CD1c-positive myeloid dendritic cell (primary cell): Measurements from ENCODE around the gene LPO.

Source experiments
- DNase-seq: peaks from one replicate; pipeline ENCODE4 v3.0.0-alpha.2; 2016; ENCODE audit errors: extremely low spot score

LPO gene

DNA sequence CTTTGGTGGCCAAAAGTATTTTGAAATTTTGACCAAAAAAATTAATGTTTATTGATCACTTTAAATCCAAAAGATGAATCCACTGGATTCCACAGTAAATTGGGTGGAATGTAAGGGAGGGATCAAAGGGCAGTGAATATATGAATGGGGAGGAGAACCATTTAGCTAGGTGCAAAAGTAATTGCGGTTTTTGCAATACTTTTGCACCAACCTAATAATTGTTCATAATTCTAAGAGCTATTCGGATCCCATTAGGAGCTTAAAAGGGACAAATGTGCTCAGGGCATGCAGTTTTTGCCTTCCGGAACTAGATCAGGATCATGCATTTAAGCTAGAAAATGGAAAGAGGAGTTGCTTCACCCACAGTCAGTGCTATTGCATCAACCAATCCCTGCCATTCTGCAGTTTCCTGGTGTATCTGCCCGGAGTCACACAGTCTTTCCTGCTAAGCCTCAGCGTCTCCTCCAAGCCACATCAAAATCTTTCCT is at the start of gene LPO:
TSS of gene LPO (plus strand) at position 438 of the 488 bp plus-strand sequence. CDS start 4,396 bp downstream, outside the sequence.
- DNase-seq: no peak

DNA sequence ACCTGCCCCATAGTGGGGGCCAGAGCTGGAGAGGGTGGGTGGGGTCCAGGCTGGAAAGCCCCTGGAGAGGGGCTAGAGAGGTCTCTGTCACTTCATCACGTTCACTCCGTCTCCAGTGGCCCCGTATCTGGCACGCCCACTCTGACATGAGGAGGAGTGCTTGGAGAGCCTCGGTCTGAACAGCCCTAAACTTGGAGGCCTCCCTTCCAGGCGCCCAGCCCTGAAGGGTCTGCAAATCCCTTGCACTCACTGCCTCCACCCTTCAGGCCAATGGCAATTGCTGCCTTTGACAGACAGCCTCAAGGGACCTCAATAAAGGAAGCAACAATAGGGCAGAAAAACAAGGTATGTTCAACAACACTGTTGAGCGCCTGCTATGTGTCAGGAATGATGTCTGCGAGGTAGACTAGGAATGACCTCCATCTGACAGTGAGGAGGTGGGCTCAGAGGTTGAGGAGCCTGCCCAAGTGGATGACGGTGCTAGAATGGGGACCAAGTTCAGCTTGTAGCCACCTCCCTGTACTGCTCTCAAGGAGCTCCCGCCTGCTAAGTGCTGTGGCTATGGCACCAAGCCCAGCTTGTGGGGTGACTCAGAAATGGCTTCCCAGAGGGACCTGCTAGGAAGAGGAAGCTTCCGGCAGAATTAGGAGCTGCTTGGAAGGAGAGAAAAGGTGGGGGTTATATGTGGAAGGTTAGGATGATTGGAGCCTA is 48.8 kb upstream of the LPO start:
- peak; percentile 20 for DNase-seq

DNA sequence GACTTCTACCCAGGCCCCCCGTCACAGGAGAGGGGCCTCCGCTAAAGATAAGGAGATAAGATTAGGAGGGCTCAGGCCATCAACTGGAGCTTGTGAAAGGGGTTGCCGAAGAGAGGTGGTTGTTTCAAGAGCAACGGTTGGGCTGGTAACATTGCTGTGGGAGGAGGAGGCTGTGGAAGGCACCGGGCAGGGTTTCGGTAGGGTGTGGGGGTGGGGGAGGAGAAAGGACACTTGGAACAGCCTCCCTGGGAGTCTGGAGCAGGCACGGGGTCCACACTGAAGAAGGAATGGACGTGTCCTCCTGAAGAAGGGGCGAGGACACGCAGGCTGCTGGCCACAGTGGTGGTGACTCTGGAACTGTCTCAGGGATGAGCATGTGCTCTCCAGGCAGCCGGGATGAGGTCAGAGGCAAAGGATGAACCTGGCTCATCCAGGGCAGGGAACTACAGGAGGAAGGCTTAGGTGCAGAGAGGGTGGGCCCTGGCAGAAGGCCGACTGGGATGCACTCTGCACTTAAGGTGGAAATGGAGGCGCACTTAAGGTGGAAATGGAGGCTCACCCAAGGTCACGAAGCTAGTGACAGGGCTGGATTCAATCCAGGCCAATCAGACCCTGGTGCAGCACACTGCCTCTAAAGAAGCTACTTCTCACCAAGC is 47.0 kb upstream of the LPO start:
- DNase-seq: no peak

DNA sequence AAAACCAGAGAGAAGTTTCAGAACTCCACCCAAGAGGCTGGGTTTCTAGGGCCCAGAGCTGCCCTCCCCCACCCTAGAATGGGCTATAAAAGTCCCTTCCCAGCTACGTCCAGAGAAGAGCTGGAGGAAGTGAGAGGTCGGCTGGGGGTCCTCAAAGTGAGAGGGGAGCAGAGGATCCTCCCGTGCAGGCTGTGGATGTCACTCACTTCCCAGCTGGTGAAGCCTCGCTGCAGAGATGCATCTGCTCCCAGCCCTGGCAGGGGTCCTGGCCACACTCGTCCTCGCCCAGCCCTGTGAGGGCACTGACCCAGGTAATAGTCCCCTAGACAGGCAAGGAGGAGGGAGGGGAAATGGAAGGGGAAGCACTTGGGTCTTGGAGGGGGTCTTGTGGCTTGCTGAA is 45.8 kb upstream of the LPO start, which contains the start of gene EPX:
TSS of gene EPX (plus strand) at position 115 of the 400 bp plus-strand sequence. CDS start at position 236, 121 bp downstream.
- DNase-seq: no peak

DNA sequence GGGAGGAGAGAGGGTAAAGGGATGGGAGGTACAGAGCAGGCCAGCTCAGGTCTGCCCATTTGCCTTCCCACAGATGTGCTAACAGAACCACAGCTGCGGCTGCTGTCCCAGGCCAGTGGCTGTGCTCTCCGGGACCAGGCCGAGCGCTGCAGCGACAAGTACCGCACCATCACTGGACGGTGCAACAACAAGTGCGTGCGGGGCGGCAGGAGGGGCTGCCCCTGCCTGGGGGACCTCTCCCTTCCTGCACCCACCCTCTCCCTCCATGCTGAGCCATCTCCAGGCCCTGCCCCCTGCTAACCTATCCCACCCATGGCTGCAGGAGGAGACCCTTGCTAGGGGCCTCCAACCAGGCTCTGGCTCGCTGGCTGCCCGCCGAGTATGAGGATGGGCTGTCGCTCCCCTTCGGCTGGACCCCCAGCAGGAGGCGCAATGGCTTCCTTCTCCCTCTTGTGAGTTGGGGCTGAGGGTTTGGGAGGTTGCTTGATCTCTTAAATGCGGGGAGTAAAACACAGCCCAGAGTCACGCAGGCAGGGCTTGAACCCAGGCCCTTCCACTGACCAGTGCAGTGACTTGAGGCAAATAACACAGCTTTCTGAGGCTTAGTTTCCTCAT is 44.6 kb upstream of the LPO start:
- no peak for DNase-seq

DNA sequence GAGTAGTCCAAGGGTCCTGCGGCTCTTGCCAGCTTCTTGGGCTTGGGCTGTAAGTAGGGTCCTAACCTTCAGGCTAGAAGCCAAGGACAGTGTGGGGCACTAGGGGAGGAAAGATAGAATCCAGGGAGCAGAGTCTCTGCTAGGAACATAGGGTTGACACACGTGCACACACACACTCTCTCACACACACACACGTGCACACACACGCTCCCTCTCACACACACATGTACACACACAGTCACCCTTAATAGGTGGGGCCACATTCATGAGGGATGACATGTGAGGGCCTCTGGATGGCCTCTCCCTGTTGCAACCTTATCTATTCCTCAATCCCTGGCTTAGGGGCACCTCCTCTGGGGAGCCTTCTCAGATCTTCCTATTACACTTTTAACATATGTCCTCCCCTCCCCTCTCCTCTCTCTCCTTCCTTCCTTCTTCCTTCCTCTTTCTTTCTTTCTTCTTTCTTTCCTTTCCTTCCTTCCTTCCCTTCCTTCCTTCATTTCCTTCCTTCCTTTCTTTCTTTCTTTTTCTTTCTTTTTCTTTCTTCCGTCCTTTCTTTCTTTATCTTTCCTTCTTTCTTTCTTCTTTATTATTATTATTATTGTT is 42.8 kb upstream of the LPO start:
- DNase-seq: no peak

DNA sequence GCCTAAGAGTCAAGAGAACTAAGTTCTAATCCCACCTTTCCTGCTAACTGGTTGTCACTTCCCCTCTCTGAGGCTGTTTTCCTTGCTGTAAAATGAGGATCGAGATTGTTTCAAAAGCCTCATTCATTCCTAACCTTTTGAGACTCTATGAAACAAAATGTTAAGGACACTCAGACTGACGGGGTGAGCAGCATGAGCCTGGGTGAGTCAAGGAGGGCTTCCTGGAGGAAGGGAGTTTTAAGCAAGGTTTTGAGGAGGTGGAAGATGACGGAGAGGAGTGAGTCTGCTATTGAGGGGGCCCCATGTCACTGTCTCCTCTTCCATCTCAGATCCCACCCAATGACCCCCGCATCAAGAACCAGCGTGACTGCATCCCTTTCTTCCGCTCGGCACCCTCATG is 41.8 kb upstream of the LPO start:
- DNase-seq: no peak

DNA sequence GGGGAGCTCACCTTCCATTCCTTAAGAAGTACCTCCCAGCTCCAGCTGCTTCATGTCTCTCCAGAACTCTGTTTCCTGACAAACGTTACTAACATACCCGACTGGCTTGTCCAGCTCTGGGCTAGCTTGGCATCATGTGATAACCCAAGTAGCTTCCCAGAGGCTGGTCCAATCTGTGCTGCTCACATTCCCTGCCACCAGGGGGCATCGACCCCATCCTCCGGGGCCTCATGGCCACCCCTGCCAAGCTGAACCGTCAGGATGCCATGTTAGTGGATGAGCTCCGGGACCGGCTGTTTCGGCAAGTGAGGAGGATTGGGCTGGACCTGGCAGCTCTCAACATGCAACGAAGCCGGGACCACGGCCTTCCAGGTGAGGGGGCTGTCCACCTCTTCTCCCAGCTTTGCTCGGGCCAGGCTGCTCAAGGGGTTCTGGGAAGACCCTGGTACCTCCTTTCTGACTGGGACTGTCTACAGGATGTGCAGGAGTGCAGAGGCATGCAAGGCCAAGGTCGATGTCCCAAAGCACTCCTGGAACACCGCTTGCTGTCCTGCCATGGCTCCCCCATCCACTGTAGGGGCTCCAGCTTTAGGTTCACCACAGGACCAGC is 38.3 kb upstream of the LPO start:
- DNase-seq: peak; percentile 76

DNA sequence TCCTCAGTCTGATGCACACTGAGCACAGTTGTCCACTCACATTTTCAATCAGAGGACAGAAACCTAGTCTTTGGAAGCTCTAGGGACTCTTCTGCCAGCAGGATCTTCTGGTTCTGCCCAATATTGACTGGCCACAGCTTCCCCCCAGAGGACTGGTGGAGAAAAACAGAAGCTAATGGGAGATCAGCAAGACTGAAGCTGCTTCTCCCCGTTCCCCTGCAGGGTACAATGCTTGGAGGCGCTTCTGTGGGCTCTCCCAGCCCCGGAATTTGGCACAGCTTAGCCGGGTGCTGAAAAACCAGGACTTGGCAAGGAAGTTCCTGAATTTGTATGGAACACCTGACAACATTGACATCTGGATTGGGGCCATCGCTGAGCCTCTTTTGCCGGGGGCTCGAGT is 35.5 kb upstream of the LPO start:
- no peak for DNase-seq

DNA sequence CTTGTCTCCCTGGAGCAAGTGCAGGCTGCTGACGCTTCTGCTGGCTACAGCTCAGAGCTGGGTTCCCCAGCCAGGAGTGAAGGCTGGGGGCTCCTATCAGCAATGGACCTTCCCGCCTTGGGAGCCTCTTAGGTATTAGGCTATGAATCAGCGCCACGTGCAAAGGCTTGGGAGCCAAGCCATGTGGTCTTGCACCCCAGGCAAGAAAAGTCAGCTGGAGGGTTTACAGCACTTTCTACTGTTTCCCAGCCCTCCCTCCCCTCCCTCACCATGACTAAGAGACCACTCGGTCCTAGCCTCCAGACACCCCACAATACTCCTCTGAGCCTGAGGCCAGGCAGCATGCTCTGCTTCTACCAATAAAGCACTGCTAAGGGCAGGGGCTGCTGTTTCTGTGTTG is 33.6 kb upstream of the LPO start:
- DNase-seq: no peak

DNA sequence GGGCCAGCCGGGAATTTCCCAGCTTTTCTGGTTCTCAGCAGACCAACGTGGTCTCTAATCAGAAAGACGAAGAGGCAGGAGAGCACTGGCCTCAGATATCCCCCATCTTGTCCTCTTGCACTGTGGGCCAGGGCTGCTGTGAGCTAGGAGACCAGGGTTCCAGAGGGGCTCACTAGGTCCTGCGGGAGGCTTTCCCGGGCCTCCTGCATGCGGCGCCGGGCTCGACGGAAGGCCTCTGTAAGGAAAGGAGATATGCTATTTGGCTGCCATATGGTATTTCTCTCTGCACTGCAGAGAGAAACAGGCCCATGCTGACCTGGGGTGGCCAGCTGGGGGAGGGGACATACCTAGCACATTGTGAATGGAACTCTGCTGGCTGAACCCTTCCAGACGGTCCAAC is 32.4 kb upstream of the LPO start:
- DNase-seq: no peak

DNA sequence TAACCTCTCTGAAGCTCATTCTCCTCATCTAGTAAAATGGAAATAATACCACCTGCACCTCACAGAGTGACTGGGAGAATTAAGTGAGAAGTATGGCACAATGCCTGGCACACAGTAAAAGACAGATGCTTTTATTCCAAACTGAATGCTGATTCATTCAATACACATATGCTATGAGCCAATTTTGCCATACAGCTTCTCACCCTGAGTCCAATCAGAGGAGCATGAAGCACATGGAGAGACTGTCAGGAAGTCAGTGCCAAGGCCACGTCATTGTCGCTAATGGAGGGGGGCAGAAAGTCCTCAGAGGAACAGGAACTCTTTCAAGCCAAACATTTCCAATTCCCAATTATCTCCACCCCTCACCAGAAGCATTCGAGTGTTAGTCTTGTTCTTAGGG is 30.9 kb upstream of the LPO start:
- no peak for DNase-seq

DNA sequence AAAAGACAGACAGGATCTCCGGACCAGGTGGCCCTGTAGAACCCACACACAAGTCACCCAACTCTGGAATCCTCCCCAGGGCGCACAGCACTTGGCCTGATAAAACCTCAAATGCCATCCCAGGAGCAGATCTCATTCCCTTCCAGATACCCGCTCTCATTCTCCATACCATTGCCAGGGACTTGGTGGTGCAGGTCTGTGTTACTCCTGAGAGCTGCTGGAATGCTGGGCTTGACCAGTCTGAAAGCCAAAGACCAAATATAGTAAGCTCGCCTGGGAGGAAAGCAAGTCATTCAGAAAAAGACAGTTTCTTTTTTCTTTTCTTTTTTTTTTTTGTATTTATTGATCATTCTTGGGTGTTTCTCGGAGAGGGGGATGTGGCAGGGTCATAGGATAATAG is 30.0 kb upstream of the LPO start:
- DNase-seq: no peak

DNA sequence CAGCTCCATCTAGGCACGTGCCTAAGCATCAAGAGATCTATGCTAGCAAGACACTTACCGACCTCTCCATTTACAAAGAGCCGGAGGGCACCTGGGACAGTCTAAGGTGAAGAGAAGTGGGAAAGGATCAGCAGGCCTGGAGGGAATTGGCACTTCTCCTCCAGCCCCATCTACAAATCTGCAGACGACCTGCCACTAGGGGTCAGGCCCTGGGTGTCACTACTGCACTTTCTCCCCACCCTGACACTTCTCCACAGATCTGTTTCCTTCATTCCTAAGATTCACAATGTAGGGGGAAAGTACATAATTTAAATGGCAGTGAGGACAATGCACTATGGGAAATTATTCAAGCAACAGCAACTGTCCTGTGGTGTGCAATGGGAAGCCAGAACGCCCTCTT is 27.5 kb upstream of the LPO start:
- DNase-seq: no peak

DNA sequence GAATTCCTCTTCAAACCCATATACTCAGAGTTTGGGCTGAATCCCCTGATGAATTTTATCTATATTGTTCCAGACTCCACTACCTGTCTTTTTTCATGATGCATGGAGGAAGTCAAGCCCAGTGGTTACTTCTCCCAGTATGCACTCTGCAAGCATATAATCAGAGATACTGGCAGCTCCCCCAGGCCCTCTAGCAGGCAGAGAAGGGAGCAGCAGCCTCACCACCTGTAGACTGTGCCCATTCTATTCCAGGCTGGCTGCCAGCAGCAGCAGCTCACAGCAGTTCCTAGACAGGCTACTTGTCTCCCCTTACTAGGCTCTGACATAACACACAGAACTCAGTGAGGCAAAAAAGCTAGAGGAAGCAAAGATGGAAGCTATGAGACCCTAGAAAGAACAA is 22.7 kb upstream of the LPO start:
- DNase-seq: no peak

DNA sequence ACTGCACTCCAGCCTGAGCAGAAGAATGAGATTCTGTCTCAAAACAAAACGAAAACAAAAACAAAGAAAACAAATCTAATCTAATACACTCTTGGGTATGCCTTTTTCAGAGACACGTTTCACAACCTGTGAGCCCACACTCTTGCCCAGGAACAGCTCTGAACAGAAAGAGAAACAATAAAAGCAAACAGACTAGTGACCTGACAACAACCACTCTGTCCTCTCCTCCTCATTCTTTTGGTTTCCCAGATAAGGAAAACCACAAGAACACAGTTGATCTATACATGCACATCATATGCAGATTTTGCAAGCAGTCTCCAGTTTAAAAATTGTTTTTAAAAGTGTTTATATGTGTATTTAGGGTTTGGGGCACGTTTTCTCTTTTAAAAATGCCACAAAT is 20.6 kb upstream of the LPO start:
- DNase-seq: no peak

DNA sequence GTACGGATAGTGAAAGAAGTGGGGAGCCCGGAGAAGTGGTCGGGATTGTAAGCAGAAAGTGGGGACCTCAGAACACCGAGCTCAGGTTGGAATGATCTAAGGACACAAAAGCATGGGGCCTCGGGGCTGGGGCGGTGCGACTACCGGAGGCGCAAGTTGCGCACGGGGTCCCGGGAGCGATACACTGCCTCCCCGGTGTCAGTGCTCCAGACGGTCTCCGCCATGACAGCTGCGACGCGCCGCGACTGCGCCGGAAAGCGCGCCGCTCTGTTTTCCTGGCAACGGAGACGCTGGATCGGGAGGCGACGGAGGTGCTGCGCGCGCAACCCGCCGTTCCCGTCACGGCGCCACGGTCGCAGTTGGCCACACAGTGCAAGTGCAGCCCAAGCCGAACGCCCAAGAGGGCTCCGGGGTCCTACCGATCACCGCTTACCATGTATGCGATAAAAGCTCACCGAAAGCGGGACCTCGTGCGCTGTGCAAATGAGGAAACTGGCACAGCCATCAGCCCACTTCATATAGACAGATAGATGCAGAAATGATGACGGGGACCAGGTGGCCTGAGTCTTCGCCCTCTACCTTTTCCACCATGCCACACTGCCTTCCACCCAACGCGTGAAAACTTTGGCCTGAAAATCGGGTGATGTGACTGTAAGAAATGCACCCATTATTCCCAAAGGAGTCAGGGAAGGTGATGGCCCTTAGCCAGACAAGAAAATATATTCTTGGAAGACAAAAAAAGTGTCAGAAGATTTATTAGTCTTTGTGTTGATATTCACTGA is 19.2 kb upstream of the LPO start, which contains the start of gene MKS1:
TSS of gene MKS1 (minus strand) at position 249 of the 782 bp plus-strand sequence. CDS start at position 224, 25 bp downstream.
- DNase-seq: peak; percentile 98

DNA sequence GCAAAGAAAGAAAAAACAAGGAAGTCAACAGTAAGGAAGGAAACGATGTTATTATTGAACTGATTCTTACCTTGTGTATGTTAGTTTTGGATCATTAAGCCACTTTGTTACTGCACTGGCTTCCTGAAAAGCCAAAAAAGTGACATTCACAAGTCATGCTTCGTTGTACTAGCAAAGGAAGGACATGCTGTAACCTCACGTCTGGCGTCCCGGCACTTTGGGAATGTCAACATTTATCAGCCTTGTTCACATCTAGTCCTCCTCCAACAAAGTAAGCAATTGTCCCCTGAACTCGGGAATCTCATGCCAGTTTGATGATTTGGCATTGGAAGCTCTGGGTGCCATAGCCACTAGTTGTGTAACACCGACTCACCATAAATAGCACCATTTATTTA is 18.6 kb upstream of the LPO start:
- no peak for DNase-seq

DNA sequence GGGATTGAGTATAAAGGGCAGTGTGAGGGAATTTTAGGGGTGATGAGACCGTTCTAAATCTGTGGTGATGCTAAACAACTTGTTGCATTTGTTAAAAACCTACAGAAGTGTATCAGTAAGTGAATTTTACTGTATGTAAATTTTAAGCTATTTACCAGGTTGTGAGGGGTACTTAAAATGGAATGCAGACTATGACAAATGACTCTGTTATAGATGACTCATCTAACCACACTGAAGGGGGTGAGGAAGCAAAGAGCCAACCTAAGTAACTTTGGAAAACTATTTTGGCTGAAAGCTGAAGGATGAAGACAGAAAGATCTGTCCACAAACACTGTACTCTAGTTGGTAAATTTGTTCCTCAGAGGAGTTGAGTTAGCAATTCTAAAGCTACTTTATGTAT is 14.1 kb upstream of the LPO start:
- peak; percentile 26 for DNase-seq

DNA sequence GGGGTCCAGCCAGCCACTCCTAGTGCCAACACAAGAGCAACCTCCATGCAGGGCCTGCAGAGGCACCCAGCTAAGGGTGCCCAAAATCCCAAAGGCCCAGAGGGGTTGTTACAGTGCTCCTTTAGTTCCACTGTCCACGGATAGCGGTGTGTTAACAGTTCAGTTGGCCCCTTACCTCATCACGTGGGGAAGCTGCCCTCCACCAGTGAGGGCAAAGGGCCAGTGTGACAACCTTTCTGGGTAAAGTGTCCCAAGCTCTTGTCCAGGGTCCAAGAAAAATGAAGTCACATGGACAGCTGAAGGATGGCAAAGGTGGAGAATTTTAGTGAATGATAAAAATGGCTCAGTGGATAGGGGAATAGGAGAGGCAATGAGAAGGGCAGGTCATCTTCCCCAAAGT is 10.7 kb upstream of the LPO start:
- no peak for DNase-seq

DNA sequence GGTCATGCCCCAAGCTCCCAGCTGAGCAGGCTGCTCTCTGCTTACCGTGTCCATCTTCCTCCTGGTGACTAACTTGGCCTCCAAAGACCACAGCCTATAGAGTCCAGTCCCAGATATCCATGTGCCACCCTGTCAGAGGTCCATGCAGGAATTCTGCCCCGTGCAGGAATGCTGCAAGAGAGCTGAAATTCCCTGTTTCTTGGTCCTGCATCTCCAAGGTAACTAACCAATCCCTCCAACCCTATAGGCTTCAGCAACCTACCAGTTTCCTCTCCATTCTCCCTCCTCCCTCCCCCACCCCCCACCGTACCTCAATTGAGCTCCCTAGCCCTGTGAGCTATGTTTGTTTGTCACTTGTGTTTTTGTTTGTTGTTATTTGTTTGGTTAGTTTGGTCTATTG is 9.7 kb upstream of the LPO start:
- DNase-seq: no peak
